Erythroblast (primary cell): ENCODE data around the gene MCM5.

ENCODE experiments used
- GATA1 ChIP-seq: IDR thresholded peaks from 2 replicates; pipeline ENCODE4 v1.6.1; 2011; ENCODE audit warnings: low read depth, mild to moderate bottlenecking, control low read depth, low read length, moderate library complexity
- POLR2A ChIP-seq: IDR thresholded peaks from 2 replicates; pipeline ENCODE4 v1.6.1; 2011; ENCODE audit warnings: mild to moderate bottlenecking, low read length

- TF ChIP-seq POLR2A (no peak), GATA1 (no peak)
Measured at GRCh38 chr22:35454416-35455054, 54.6 kb downstream of the MCM5 start.
